ENCODE measurements around the gene CAMTA1. TPM values are rescaled to one million over a fixed set of nuclear protein-coding genes. Genes with fewer than 3 reads are reported as not detected.
A peak's percentile ranks its signal among the peaks of the same experiment; 100 is the strongest.

Gene CAMTA1
- polyA plus RNA-seq, 1 experiment: 23.1 TPM

- ChIA-PET POLR2A (no interaction called here), CTCF (interaction anchor here (1.5 kb wide), 1 partner anchor 14 kb away, joined by 7 read pairs; no protein-coding TSS in a partner anchor)
- TF ChIP-seq CTCF (IDR thresholded peaks at IDR 0.05; ENCODE audit: insufficient read depth, low read depth, low read length): no peak
- Histone ChIP-seq H3K4me3 (ENCODE audit: low read depth, low read length) (no peak overlapping the region), H3K36me3 (ENCODE audit: control insufficient read depth, insufficient read depth, low read length) (no peaks in the 10 kb centered on the region), H3K27me3 (ENCODE audit: control insufficient read depth, insufficient read depth, low read length) (peaks cover 2% of the 10 kb centered on the region)
- no peak for DNase-seq (ENCODE audit: low read depth)
Observed at GRCh38 chr1:7767176-7767575, 981.9 kb downstream of the CAMTA1 start.

DNA sequence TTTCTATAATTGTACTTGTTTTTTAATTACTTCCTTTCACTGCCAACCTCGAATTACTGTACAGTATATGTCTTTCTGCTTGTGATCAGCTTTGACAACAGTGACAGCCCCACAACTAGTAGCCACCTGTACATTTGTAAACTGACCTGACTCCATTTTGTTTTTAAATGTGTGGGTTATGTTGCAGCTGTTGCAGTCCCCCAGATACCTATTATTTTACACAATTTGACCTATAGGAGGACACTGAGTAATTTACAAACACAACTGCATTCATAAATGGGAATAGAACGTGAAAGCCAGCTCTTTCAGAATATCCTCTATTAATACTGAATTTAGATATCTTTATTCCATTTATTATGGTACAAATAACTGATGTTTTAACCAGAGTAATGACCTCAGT is 983.3 kb downstream of the CAMTA1 start:
- POLR2A ChIA-PET: interaction anchor here (0.9 kb wide), 1 partner anchor 9 kb away, joined by 4 read pairs; no protein-coding TSS in a partner anchor
- TF ChIP-seq CTCF (IDR thresholded peaks at IDR 0.05; ENCODE audit: insufficient read depth, low read depth, low read length): no peak
- Histone ChIP-seq H3K4me3 (ENCODE audit: low read depth, low read length) (no peak overlapping the region), H3K36me3 (ENCODE audit: control insufficient read depth, insufficient read depth, low read length) (no peaks in the 10 kb centered on the region), H3K27me3 (ENCODE audit: control insufficient read depth, insufficient read depth, low read length) (peaks cover 2% of the 10 kb centered on the region)
- CTCF ChIA-PET: interaction anchor here (0.7 to 3.0 kb wide), 3 partner anchors 15 to 100 kb away, joined by 3 to 22 read pairs (median 16); no protein-coding TSS in a partner anchor
- DNase-seq (ENCODE audit: low read depth): no peak

- H3K27me3 ChIP-seq (ENCODE audit: control insufficient read depth, insufficient read depth, low read length): no peaks in the 10 kb centered on the region
- H3K36me3 ChIP-seq (ENCODE audit: control insufficient read depth, insufficient read depth, low read length): 0 out of 2 replicates have a peak, but pooled peaks cover 1% of the 10 kb centered on the region
- ChIA-PET POLR2A (no interaction called here), CTCF (interaction anchor here (0.7 to 3.0 kb wide), 3 partner anchors 14 to 102 kb away, joined by 3 to 22 read pairs (median 16); no protein-coding TSS in a partner anchor)
- DNase-seq (ENCODE audit: low read depth): no peak
- no peak for TF ChIP-seq CTCF (IDR thresholded peaks at IDR 0.05; ENCODE audit: insufficient read depth, low read depth, low read length)
- H3K4me3 ChIP-seq (ENCODE audit: low read depth, low read length): no peak overlapping the region
Observed at GRCh38 chr1:7769673-7770412, 984.6 kb downstream of the CAMTA1 start.

- TF ChIP-seq CTCF (IDR thresholded peaks at IDR 0.05; ENCODE audit: insufficient read depth, low read depth, low read length): no peak
- Histone ChIP-seq H3K27me3 (ENCODE audit: control insufficient read depth, insufficient read depth, low read length) (no peaks in the 10 kb centered on the region), H3K4me3 (ENCODE audit: low read depth, low read length) (peak overlapping the region; percentile 65), H3K36me3 (ENCODE audit: control insufficient read depth, insufficient read depth, low read length) (0 out of 2 replicates have a peak, but pooled peaks cover 1% of the 10 kb centered on the region)
- CTCF ChIA-PET: interaction anchor here (1.7 to 3.0 kb wide), 2 partner anchors 102 to 103 kb away, joined by 13 to 22 read pairs; no protein-coding TSS in a partner anchor
- no peak for DNase-seq (ENCODE audit: low read depth)
- POLR2A ChIA-PET: no interaction called here
Observed at GRCh38 chr1:7770669-7770996, 985.4 kb downstream of the CAMTA1 start.

GRCh38 chr1:7770997-7771822 is 986.0 kb downstream of the CAMTA1 start, which contains the start of gene VAMP3:
TSS of gene VAMP3 (plus strand) at chr1:7771296. CDS start at chr1:7771384, 88 bp downstream.
- no peak for DNase-seq (ENCODE audit: low read depth)
- peak within 1 kb of the TSS; percentile 65 for H3K4me3 ChIP-seq (ENCODE audit: low read depth, low read length)
- ChIA-PET POLR2A (no interaction called here), CTCF (interaction anchor here (1.7 kb wide), 1 partner anchor 103 kb away, joined by 13 read pairs; no protein-coding TSS in a partner anchor)
- 0 out of 2 replicates have a peak, but pooled peaks cover 1% of the 10 kb centered on the region for H3K36me3 ChIP-seq (ENCODE audit: control insufficient read depth, insufficient read depth, low read length)
- H3K27me3 ChIP-seq (ENCODE audit: control insufficient read depth, insufficient read depth, low read length): no peaks in the 10 kb centered on the region
- TF ChIP-seq CTCF (IDR thresholded peaks at IDR 0.05; ENCODE audit: insufficient read depth, low read depth, low read length): no peak
